ENCODE data around the gene ATRN.

Gene ATRN

DNA sequence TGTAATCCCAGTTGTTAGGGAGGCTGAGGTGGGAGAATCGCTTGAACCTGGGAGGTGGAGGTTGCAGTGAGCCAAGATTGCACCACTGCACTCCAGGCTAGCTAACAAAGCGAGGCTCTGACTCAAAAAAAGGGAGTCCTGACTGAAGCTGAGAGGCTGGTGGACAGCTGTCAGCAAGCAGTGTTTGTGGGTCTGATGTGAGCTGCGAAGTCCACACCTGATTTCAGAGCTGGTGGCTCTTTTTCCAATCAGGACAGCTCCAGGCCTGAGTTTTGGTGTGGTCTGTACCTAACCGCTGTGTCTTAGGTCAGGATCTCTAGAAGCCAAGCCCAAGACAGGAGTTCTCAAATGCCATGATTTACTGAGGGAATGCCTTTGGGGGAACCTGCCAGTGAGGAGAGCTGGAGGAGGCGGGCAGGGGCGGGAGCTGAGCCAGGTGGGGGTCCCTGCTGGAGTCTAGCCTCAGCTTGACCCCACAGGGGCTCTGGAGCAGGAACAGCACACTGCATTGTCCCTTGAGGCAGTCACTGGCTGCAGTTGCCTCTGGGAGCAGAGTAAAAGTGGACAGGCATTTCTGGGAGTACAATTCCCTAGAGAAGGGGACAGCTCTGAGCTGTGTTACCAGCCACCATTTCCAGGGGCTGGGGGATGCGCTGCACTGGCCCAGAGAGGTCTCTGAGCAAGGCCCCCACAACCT is 187.3 kb downstream of the ATRN start:
- DNase-seq (ENCODE audit: low read depth in 2 of 2): no peak

DNA sequence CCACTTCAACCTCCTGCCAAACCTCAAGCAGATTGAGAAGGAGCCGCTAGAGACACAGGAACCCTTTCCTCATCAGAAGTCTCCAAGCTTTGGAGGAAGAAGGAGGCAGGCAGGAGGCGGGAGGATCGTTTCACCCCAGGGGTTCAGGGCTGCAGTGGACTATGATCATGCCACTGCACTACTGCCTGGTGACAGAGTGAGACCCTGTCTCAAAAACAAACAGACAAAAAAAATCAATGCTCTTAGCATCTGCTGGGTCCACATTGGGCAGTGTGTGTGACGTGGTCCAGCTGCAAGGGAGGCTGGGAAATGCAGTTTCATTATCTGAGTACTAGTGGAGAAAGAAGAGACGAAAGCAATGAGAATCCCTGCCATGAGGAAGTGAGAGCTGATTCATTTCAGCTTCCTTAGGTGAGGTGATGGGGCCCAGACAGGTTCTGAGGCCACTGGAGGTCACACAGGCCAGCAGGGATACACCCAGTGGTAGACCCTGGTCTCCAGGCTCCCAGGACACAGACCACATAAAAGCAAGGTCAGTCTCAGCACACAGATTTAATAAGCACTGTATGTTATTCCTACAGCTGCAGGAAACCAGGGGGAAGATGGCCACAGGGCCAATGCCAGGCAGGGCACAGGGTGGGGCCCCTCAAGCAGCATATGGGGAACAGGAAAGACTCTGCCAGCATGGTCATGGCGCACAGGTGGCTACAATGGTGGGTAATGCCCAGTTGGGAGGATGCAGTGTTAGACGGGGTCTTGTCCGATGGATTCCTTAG is 188.1 kb downstream of the ATRN start:
- no peak for DNase-seq (ENCODE audit: low read depth in 2 of 2)

DNA sequence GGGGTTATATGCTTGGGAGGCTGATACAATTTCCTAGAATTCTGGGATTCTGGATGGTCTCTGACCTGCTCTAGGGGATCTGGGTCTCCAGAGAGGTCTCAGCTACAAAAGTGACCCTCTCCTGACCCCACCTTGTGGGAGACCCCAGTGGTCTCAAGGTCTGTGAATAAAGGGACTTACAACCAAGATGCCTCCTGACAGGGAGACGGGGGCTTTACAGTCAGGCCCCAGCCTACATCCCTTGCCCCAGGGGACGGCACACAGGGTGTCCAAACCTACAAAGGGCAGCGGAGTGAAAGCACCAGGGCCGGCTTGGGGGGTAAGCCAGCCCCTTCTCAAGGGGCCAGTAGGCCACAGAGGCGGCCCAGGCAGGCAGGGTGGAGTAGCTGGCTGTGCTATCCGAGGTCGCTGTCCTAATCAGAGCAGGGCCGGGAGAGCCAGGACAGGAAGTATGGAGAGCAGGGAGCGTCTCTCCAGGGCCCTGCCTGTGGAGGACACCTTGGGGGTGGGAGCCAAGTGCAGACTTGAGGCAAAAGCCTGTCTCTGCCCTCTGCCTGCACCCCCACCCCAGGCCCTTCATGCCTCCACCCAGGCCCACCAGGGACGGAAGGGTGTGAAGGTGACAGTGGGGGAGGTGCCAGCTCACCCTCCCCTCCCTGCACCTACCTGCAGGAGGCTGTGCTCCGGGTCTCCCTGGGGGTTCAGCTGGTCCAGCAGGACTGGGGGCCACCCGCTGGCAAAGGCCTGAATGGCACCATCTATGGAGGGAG is 188.9 kb downstream of the ATRN start:
- no peak for DNase-seq (ENCODE audit: low read depth in 2 of 2)

DNA sequence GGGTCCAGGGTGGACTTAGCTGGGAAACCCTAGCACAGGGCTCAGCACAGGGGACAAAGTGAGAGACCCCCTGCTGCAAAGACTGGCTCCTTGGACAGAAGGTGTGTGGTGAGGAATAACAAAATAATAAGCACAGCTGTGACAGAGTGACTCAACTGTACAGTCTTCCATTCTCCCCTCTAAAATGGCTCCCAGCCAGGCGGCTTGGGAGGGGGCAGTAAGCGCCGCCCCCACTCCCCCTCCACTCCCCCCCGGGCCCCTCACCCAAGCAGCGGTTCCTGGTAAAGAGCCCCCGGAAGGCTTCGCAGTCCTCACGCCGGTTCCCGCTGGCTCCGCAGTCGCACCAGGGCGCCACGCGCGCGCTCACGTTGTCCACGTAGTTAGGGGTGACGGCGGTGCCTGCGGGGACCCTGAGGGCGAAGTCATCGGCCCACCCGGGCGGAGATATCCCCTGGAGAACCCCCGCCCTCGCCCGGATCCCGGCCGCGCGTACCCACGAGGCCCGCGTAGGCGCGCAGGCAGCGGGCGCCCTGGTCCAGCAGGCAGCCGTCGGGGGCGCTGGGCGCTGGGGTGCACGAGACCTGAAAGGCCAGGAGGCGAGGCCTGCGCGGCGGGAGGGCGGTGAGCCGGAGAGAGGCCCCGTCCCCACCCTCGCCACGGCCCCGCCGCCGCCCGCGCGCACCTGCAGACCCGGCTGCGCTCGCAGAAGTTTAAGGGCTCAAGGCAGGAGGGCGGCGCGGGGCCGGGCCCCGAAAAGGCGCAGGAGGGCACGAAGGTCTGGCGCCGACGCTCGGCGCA is 189.6 kb downstream of the ATRN start:
- no peak for DNase-seq (ENCODE audit: low read depth in 2 of 2)

DNA sequence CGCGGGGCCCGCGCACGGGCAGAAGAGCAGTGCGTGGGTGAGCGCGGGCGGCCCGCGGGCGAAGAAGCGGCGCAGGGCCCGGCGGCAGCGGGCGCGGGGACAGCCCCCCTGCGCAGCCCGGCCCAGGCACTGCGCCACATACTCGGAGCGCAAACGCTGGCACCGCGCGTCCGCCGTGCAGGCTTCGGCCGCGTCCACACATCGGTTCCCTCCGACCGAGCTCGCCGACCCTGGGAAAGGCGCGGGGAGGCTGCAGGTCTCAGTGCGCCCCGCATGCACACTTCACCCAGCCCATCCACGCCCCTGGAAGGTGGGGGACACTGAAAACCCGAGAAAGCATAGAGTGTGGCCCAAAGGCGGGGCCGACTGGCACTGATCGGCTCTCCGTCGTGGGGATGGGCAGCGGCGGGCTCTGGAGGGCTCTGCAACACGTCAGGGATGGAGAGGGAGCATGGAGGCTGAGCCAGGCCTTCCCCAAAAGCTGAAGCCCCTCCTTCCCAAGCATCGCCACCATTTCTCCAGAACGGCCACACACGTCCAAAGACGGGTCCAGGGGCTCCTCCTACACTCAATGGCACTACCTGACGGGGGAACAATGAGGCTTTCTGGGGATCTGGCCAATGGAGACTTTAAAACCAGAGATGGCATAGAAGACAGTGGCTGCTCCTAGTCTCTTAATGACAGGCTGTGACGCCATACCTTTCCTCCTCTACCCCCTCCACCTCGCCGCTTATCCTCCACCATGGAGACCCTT is 190.4 kb downstream of the ATRN start:
- no peak for DNase-seq (ENCODE audit: low read depth in 2 of 2)

DNA sequence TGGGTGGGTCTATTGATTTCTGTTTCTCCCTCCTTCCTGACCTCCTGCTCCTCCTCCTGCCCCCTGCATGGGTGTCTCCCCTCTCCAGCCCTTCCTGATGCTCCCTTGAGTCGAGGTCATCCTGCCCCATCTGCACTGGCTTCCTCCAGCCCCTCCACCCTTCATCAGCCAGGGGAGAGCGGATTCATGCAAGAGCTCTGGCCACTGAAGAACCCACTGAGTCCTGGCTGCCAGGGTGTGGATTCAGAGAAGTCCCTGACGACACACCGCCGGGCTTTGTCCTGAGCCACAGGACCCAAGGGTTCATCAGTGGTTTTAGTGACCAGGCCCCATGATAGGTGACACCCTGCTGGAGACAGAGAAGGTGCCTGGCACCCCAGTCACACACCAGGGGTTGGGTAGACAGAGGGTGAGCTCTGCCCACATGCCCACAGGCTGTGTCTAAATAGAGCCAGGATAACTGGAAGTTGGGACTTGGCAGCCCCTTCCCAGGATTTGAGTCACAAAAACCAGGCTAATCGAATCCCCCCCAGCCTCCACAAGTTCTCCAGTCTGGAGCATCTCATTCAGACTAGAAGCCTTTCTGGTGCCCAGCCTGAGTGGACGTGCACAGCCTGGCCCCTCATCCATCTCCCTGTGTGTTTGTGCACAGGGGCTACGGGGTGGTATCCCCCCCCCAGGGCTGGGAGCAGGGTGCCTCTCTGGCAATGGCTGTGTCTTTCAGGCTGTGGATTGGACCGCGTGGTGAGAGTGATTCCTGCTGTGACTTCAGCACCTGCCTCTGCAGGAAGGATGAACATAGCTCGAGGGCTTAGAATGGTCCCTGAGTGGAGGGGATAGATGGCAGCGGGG is 191.2 kb downstream of the ATRN start:
- DNase-seq (ENCODE audit: low read depth in 2 of 2): no peak

DNA sequence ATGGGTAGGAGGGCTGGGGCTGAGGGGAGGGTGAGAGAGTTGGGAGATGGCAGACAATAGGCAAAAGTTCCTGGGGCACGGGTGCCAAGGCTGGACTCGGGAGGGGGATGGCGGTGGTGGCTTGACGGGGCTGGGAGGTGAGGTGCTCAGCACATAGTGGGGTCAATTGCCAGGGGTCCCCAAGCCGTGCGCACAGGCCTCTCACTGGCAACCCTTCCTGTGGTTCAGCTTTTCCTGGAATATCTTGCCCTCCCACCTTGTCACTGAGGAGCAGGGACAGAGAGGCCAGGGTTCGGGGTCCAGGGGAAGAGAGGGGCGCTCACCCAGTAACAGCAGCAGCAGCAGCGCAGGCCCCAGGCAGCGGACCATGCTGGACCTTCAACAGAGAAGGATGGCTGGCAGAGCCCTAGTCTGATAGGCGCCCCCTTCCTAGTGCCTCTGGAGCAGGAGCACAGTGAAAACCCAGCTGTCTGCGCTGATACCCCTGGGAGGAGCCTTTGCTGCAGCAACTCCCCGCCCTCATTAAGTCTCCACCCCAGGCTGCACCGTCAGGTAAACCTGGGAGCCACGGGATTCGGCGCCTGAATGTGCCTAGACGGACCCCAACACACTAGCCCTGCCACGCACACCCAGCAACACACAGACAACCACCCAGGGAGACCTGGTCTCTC is 192.3 kb downstream of the ATRN start, which contains the start of gene GFRA4:
Gene GFRA4, minus strand, starts transcription at position 369 of the 671 bp plus-strand sequence. Its CDS starts 0 bp downstream, at position 369.
- DNase-seq (ENCODE audit: low read depth in 2 of 2): no peak

DNA sequence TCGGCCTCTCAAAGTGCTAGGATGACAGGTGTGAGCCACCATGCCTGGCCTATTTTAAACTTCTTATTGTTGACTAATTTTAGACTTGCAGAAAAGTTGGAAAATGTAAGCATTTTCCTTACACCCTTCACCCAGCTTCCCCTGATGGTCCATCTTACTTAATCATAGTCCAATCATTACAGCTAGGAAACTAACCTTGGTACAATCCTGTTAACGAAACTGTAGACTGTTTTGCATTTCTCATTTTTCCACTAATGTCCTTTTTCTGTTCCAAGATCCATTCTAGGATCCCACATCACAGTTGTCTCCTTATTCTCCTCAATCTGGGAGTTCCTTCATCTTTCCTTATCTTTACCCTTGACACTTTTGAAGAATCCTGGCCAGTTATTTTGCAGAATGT is 193.0 kb downstream of the ATRN start:
- no peak for DNase-seq (ENCODE audit: low read depth in 2 of 2)

DNA sequence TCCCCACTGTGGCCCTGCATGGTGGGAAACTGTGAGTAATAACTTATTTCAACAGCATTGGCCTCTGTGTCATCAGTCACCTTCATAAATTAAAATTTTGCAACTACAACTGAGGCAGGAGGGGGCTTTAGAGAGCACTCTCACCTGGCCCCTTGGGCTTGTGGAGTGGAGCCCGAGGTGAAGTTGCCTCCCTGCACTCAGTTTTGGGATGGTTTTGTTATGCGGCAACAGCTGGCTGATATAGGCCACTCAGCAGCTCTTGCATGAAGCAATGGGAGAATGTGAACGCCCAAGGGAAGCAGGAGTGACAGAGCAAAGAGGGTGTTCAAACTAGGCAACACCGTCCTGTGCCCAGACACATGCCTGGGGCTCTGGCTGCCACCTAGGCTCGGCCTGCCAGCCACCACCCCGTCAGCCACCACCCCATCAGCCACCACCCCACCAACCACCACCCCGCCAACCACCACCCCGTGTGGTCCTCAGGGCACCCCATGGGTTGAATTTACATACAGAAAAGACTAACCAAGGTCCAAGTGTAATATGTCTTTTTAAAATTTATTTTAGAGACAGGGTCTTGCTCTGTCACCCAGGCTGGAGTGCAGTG is 196.7 kb downstream of the ATRN start:
- no peak for DNase-seq (ENCODE audit: low read depth in 2 of 2)

DNA sequence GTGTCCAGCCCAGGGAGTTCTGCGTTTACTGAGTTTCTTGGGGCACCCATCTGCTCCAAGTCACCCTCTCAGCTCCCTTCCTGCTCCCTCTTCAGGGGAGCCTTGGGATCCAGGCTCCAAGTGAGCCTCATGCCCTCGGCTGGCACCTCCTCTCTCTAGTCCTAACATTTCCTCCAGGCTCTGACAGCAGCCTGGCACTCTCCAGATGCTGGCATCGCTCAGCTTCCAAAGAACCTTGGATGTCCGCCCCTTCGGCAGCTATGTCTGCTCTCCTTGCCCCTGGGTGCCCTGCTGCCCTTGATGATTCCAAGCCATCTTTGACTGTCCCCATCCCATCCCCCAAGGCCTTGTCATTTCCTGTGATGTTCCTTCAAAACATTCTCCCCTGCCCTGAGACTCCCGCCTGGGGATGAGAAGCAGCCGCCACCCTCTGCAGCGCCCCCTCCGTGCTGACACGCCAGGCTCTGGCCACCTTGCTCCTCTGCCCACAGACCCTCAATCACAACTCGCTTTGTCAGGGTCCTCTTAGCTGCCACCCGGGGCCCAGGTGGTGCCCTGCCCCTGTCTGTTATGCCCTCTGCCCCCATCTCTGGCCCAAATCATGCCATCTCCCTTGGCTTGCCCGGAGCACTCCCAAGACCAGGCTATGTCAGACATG is 199.0 kb downstream of the ATRN start:
- DNase-seq (ENCODE audit: low read depth in 2 of 2): no peak

DNA sequence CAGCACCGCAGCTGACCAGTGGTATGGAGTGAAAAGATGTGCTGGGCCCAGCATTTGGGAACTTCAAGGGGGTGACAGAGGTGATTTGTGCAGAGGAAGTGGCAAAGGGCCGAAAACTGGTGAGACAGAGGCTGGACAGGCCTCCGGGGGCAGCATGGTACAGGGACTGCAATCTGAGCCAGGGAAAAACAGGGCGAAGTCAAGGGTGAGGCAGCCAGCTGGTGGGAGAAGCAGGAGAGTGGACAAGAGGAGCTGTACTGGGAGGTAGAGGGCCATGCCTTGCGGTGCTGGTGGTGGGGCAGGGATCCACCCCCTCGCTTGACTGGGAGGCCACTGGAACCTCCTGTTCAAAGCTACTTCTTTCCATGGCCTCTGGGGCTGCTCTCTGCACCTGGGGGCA is 199.7 kb downstream of the ATRN start:
- DNase-seq (ENCODE audit: low read depth in 2 of 2): no peak

DNA sequence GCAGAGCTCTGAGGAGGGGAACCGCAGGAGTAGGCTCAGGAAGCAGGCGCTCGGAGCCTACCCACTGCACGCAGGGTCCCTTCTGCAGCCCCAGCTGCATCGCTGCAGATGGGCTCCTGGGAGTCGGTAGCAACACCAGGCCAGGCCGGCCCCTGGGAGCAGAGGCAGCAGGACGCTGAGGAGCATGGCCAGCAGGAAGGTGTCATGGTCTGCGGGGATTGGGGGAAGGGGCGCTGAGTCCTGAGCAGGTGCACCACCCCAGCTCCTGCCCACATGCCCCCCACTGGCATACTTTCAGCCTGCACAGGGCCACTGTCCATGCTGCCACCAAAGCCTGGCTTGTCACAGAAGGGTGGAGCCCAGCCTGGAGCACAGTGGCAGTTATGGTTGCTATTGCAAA is 200.1 kb downstream of the ATRN start:
- no peak for DNase-seq (ENCODE audit: low read depth in 2 of 2)

DNA sequence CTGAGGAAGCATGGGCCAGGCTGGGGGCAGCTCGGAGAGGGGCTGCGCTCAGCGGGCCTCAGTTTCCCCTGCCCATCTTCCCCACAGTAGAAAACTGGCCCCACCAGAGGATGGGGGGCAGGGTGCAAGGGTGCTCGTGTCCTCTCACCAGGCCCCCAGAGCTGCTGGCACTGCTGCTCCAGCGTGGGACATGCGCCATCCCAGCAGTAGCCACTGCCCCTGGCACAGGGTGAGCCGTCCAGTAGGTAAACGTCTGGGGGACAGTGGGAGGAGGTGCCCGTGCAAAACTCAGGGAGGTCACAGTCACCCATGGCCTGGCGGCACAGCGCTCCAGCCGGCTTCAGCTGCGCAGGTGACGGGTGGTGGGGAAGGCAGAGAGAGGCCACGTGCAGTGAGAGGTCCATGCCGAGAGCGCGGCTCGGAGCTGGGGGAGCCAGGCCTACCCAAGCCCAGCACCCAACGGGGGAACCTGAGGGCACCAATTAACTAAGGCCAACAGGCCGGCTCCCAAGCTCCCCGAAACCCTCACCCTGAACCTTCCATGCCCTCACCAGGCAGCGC is 201.2 kb downstream of the ATRN start:
- no peak for DNase-seq (ENCODE audit: low read depth in 2 of 2)

DNA sequence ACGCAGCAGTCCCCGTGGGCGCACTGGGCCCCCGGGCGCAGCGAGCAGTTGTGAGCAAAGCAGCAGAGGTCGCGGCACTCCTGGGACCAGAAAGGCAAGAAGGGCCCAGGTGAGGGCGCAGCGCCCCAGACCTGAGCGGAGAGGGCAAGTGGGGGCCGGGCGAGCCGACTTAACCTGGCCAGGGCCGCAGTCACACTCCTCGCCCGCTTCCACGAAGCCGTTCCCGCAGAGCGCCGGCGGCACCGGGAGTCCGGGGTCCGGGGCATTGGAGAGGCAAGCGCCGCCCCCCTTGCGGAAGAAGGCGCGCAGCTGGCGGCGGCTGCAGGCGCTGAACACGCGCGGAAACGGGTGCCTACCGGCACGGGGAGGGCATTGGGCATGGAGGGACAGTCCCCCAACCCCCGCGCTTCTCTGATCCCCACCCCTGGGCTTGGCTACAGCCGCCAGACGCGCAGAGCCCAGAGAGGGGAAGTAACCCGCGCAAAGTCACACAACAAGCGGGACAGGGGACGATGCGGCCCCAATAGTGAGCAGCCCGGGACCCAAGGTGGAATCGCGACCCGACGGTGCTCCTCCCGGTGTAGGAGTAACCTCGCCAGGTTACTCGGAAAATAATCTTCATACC is 201.8 kb downstream of the ATRN start:
- DNase-seq (ENCODE audit: low read depth in 2 of 2): no peak

DNA sequence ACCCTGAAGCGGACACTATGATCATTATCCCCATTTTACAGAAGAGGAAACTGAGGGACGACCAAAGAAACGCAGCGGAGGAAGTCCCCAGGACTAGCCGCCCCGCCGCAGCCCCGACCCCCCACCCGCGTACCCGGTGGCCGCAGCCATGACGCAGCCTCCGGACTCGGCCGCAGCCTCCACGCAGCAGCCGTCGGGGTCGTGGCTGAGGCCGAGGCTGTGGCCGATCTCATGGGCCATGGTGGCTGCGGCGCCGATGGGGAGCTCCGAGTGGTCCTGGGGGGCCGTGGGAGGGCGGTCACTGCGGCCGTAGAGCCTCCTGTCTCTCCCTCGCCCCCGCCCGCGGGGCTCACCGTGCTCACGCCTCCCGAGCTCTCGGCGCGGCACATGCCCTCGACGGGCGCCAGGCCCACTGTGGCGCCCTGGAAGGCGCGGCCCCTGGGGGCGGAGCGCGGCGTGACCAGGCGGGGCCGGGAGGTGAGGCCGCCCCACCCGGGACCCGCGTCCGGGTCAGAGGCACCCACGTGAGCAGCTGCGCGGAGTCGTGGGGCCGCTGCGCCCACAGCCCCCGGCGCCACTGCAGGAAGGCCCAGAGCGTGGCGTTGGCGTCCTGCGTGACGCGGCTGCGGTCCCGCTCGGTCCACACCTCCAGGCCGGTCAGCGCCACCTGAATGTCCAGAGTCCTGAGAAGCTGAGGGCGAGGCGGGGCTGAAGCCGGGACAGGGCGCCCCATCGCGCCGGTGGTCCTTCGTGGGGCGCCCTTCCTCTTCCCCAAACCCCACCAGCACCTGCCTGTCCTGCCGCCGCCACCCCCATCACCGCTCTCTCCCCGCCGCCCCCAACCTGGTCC is 202.6 kb downstream of the ATRN start:
- no peak for DNase-seq (ENCODE audit: low read depth in 2 of 2)

DNA sequence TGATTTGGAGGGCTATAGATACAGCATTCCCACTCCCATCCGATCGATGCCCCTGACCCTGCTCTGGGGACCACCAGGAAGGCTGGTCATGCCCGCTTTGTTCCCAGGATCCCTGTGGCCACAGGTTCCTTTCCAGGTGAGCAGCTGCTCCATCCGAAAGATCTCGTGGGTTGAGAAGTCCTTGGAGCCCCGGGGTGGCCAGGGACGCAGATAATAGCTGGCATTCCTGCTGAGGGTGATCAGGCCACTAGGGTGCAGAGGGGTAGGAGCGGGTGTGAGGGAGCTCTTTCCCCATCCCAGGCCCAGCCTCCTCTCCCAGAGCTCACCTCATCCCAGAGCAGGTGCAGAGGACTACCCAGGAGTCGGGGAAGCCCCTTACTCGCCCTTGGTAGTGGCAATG is 203.6 kb downstream of the ATRN start:
- DNase-seq (ENCODE audit: low read depth in 2 of 2): no peak
